ENCODE results near the gene BASP1.
"Not testable (repeated sequence)": the region's sequence is repeated elsewhere in the genome, so short reads cannot be mapped to it uniquely, and the experiment has no call there.

Gene BASP1

DNA sequence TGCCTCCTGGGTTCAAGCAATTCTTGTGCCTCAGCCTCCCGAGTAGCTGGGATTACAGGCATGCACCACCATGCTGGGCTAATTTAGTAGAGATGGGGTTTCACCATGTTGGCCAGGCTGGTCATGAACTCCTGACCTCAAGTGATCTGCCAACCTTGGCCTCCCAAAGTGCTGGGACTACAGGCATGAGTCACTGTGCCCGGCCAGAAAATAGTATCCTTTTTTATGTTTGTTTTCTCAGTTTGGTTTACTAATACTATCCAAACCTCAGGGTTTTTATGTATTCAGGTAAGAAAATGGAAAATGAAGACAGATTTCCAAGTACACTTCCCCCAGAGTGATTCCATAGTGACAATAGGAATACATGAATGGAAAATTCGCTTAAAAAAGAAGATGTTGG is 101.7 kb downstream of the BASP1 start:
- DNase-seq (ENCODE audit: low read depth in 3 of 3): not testable (repeated sequence)

GRCh38 chr5:17325770-17326599 is 108.6 kb downstream of the BASP1 start:
- no peak for DNase-seq (ENCODE audit: low read depth in 3 of 3)

Data from stimulated activated CD4-positive, alpha-beta T cell treated with anti-CD3 and anti-CD28 coated beads, TNF-alpha, amount 100 ng/mL, for 48 hours (primary cell).